Loucy (cell line): Measurements from ENCODE around the gene TSEN54.

Experiments used
- H2AFZ ChIP-seq: fragments of 200-600 bp; sonication (generic); 2 replicates; pipeline ENCODE4 v1.6.0; 2016; ENCODE audit warnings: antibody characterized with exemption, mild to moderate bottlenecking, low read length, moderate library complexity
- H3F3A ChIP-seq: fragments of 200-600 bp; 2 replicates; pipeline ENCODE4 v1.6.0; 2016; ENCODE audit warnings: antibody characterized with exemption, low read depth, mild to moderate bottlenecking
- H3K27me3 ChIP-seq: fragments of 200-600 bp; sonication (generic); 2 replicates; pipeline ENCODE4 v1.6.1; 2014; ENCODE audit warnings: low read length, mild to moderate bottlenecking; ENCODE audit not compliant: insufficient read depth, poor library complexity, severe bottlenecking
- H3K36me3 ChIP-seq: fragments of 200-600 bp; sonication (generic); 2 replicates; pipeline ENCODE4 v1.6.1; 2016; ENCODE audit warnings: low read length; ENCODE audit not compliant: insufficient read depth
- H3K4me1 ChIP-seq: fragments of 200-600 bp; sonication (generic); 2 replicates; pipeline ENCODE4 v1.5.1; 2014; ENCODE audit warnings: low read length, mild to moderate bottlenecking; ENCODE audit not compliant: insufficient read depth, poor library complexity, severe bottlenecking
- H3K4me2 ChIP-seq: fragments of 200-600 bp; sonication (generic); 2 replicates; pipeline ENCODE4 v1.6.0; 2014; ENCODE audit warnings: antibody characterized with exemption, low read length, low read depth, mild to moderate bottlenecking; ENCODE audit not compliant: poor library complexity, severe bottlenecking
- H3K4me3 ChIP-seq: fragments of 200-600 bp; sonication (generic); 2 replicates; pipeline ENCODE4 v1.5.1; 2014; ENCODE audit warnings: low read length, mild to moderate bottlenecking, mixed read lengths; ENCODE audit not compliant: poor library complexity, severe bottlenecking
- H3K79me2 ChIP-seq: fragments of 200-600 bp; sonication (generic); 2 replicates; pipeline ENCODE4 v1.6.1; 2014; ENCODE audit warnings: low read length; ENCODE audit not compliant: insufficient read depth
- H3K9ac ChIP-seq: fragments of 200-600 bp; sonication (generic); 2 replicates; pipeline ENCODE4 v1.6.0; 2014; ENCODE audit warnings: mild to moderate bottlenecking, low read depth, low read length, moderate library complexity; ENCODE audit not compliant: poor library complexity, severe bottlenecking
- H3K9me2 ChIP-seq: fragments of 200-600 bp; sonication (generic); replicated peaks from 2 replicates; pipeline ENCODE4 v1.6.1; 2016; ENCODE audit warnings: low read depth, low read length, mixed read lengths
- H3K9me3 ChIP-seq: fragments of 200-600 bp; sonication (generic); 2 replicates; pipeline ENCODE4 v1.6.1; 2014; ENCODE audit warnings: mild to moderate bottlenecking, antibody characterized with exemption, low read length, low read depth; ENCODE audit not compliant: insufficient read depth
- H4K20me1 ChIP-seq: fragments of 200-600 bp; sonication (generic); 2 replicates; pipeline ENCODE4 v1.6.0; 2014; ENCODE audit warnings: antibody characterized with exemption, low read length, mild to moderate bottlenecking; ENCODE audit not compliant: insufficient read depth, poor library complexity, severe bottlenecking
- CTCF ChIP-seq: fragments of 200-600 bp; sonication (generic); conservative IDR thresholded peaks from 2 replicates; pipeline ENCODE4 v1.5.1; 2014; ENCODE audit warnings: mild to moderate bottlenecking, antibody characterized with exemption, low read length
- EZH2phosphoT487 ChIP-seq: fragments of 200-600 bp; IDR thresholded peaks from 2 replicates; pipeline ENCODE4 v1.6.1; 2018; ENCODE audit warnings: antibody characterized with exemption, mild to moderate bottlenecking, moderate library complexity, borderline replicate concordance

The TSEN54 gene

DNA sequence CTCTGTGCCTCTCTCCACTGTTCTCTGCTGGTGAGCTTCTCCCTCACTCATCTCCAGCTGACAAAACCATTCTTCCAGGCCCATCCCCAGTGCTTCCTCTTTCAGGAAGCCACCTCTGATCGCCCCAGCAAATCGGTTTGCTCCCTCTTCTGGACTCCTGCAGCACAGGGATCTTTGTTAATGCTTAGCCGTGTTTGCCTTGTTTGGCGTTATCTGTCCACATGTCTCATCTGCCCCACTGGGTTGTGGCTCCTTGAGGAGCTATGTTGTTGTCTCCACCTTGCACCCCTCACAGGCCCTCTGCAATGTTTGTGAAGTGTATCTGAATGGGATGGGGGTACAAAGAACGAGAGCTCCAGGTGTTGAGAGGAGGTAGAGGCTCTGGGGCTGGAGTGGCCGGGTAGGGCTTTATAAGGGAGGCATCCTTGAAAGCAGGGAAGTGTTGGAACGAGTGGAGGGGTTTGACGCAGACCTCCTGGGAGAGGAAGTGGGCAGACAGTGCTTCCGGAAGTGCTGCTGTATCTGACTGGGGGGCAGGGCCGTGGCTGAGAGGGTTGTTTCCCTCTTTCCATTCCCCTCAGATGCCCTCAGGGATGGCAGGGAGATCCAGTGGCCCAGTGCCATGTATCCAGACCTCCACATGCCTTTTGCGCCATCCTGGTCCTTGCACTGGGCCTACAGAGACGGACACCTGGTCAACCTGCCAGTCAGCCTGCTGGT lies 28.8 kb upstream of the TSEN54 start:
- Histone ChIP-seq H3K4me1 (peaks cover 13% of the 10 kb centered on the region), H3K27me3 (no peaks in the 10 kb centered on the region), H3K4me2 (peak overlapping the region; percentile 69), H3K4me3 (peak overlapping the region; percentile 58), H3F3A (no peaks in the 10 kb centered on the region), H3K36me3 (peaks cover 10% of the 10 kb centered on the region; the same call in 1 of the 2 replicates), H3K79me2 (no peaks in the 10 kb centered on the region), H2AFZ (0 out of 2 replicates have a peak overlapping the region, but pooled peaks have one; percentile 41), H3K9ac (peak overlapping the region; percentile 70), H3K9me3 (no peaks in the 10 kb centered on the region), H3K9me2 (no peaks in the 10 kb centered on the region), H4K20me1 (no peaks in the 10 kb centered on the region)
- TF ChIP-seq EZH2phosphoT487: no peak
- TF ChIP-seq CTCF: no peak

DNA sequence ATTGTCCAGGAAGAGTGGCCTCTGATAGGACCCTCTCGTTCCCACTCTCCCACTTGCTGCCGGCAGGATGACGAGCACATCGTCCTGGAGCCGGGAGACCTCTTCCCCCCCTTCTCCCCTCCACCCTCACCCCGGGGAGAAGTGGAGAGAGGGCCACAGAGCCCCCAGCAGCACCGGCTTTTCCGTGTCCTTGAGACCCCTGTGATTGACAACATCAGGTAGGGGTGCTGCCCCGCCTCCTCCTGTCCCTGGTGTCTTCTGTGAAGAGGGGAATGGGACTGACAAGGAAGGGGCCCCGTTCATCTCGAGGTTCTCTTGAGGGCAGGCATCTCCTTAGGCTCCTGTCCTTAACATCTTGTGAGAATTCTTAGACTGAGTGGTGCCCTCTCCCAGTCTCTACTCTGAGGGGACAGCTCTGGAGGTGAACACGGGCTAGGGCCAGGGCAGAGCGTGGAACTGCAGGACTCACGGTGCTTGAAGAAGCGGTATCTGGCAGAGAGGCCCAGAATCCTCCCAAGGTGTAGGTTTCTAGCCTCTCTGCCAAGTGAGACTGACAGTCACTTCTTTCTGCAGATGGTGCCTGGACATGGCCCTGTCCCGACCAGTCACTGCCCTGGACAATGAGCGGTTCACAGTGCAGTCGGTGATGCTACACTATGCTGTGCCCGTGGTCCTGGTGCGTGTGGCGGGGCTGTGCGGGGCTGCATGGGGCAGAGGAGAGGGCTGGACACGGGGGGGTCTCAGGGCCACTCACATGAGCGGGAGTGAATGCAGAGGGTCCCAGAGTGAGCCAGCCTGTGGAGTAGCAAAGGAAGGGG lies 27.4 kb upstream of the TSEN54 start:
- Histone ChIP-seq H3K27me3 (no peaks in the 10 kb centered on the region), H3K4me3 (no peak overlapping the region)

GRCh38 chr17:75489511-75489955 lies 26.8 kb upstream of the TSEN54 start:
- H4K20me1 ChIP-seq: no peaks in the 10 kb centered on the region
- peaks cover 13% of the 10 kb centered on the region for H3K4me1 ChIP-seq
- H3K9me3 ChIP-seq: no peaks in the 10 kb centered on the region
- H3K4me2 ChIP-seq: no peak overlapping the region
- no peak overlapping the region for H3K9ac ChIP-seq
- no peak overlapping the region for H3K4me3 ChIP-seq
- no peak overlapping the region for H2AFZ ChIP-seq
- H3K27me3 ChIP-seq: no peaks in the 10 kb centered on the region
- H3K9me2 ChIP-seq: no peaks in the 10 kb centered on the region
- no peaks in the 10 kb centered on the region for H3F3A ChIP-seq
- peaks cover 30% of the 10 kb centered on the region; the same call in 1 of the 2 replicates for H3K36me3 ChIP-seq
- no peak for TF ChIP-seq EZH2phosphoT487
- TF ChIP-seq CTCF: no peak
- no peaks in the 10 kb centered on the region for H3K79me2 ChIP-seq

More for the DNA sequence above, 27.4 kb upstream of the TSEN54 start:
- peaks cover 13% of the 10 kb centered on the region for H3K4me1 ChIP-seq
- H3K36me3 ChIP-seq: peaks cover 24% of the 10 kb centered on the region; the same call in 1 of the 2 replicates
- TF ChIP-seq CTCF (no peak), EZH2phosphoT487 (no peak)
- H3K9me2 ChIP-seq: no peaks in the 10 kb centered on the region
- H3K79me2 ChIP-seq: no peaks in the 10 kb centered on the region
- no peaks in the 10 kb centered on the region for H4K20me1 ChIP-seq
- H3F3A ChIP-seq: no peaks in the 10 kb centered on the region
- no peaks in the 10 kb centered on the region for H3K9me3 ChIP-seq
- H2AFZ ChIP-seq: no peak overlapping the region
- H3K9ac ChIP-seq: no peak overlapping the region
- no peak overlapping the region for H3K4me2 ChIP-seq
